ENCODE data around the gene PRPS1L1.
A peak's percentile ranks its signal among the peaks of the same experiment; 100 is the strongest.

PRPS1L1 gene

GRCh38 chr7:17998692-17999091 lies 29.0 kb downstream of the PRPS1L1 start:
- DNase-seq (ENCODE audit: extremely low spot score), result no peak
- no peak for TF ChIP-seq CTCF (IDR thresholded peaks at IDR 0.05; ENCODE audit: control extremely low read depth, extremely low read depth, low read depth, missing control alignments)
- POLR2A ChIA-PET, result no interaction called here
- CTCF ChIA-PET, result no interaction called here

- ChIA-PET POLR2A (no interaction called here), CTCF (interaction anchor here (1.2 to 1.4 kb wide), 2 partner anchors 9 to 14 kb away, joined by 3 read pairs; no protein-coding TSS in a partner anchor)
- no peak for TF ChIP-seq CTCF (IDR thresholded peaks at IDR 0.05; ENCODE audit: control extremely low read depth, extremely low read depth, low read depth, missing control alignments)
- DNase-seq (ENCODE audit: extremely low spot score), result no peak
Observed at GRCh38 chr7:17996442-17997223, 31.0 kb downstream of the PRPS1L1 start.

GRCh38 chr7:17996040-17996439 lies 31.6 kb downstream of the PRPS1L1 start:
- POLR2A ChIA-PET, result no interaction called here
- DNase-seq (ENCODE audit: extremely low spot score), result no peak
- CTCF ChIA-PET, result interaction anchor here (1.2 to 1.4 kb wide), 2 partner anchors 8 to 13 kb away, joined by 3 read pairs; no protein-coding TSS in a partner anchor
- TF ChIP-seq CTCF (IDR thresholded peaks at IDR 0.05; ENCODE audit: control extremely low read depth, extremely low read depth, low read depth, missing control alignments), result no peak

GRCh38 chr7:17994079-17994850 lies 33.4 kb downstream of the PRPS1L1 start:
- no peak for TF ChIP-seq CTCF (IDR thresholded peaks at IDR 0.05; ENCODE audit: control extremely low read depth, extremely low read depth, low read depth, missing control alignments)
- ChIA-PET CTCF (interaction anchor here (6.2 kb wide), 1 partner anchor 222 kb away, joined by 76 read pairs; no protein-coding TSS in a partner anchor), POLR2A (no interaction called here)
- DNase-seq (ENCODE audit: extremely low spot score), result no peak

GRCh38 chr7:17991866-17992648 lies 35.6 kb downstream of the PRPS1L1 start:
- TF ChIP-seq CTCF (IDR thresholded peaks at IDR 0.05; ENCODE audit: control extremely low read depth, extremely low read depth, low read depth, missing control alignments), result peak; percentile 36
- ChIA-PET POLR2A (no interaction called here), CTCF (interaction anchor here (0.6 to 6.2 kb wide), 6 partner anchors 22 to 310 kb away, joined by 3 to 76 read pairs (median 4); no protein-coding TSS in a partner anchor)
- no peak for DNase-seq (ENCODE audit: extremely low spot score)

GRCh38 chr7:17990761-17991160 lies 36.9 kb downstream of the PRPS1L1 start:
- POLR2A ChIA-PET, result no interaction called here
- CTCF ChIA-PET, result interaction anchor here (0.9 to 6.2 kb wide), 2 partner anchors 219 to 284 kb away, joined by 4 to 76 read pairs; no protein-coding TSS in a partner anchor
- no peak for DNase-seq (ENCODE audit: extremely low spot score)
- no peak for TF ChIP-seq CTCF (IDR thresholded peaks at IDR 0.05; ENCODE audit: control extremely low read depth, extremely low read depth, low read depth, missing control alignments)
